Ishikawa (cell line): ENCODE results near the gene NAT16.

Experiments used
- CREB1 ChIP-seq: IDR thresholded peaks from 2 replicates; pipeline ENCODE4 v1.6.1; 2012; ENCODE audit warnings: low read depth
- EGR1 ChIP-seq: IDR thresholded peaks from 2 replicates; pipeline ENCODE4 v1.6.1; 2012
- EP300 ChIP-seq: IDR thresholded peaks from 2 replicates; pipeline ENCODE4 v1.6.1; 2012; ENCODE audit warnings: borderline replicate concordance
- FOXM1 ChIP-seq: IDR thresholded peaks from 2 replicates; pipeline ENCODE4 v1.6.1; 2012; ENCODE audit warnings: low read depth, borderline replicate concordance
- NFIC ChIP-seq: IDR thresholded peaks from 2 replicates; pipeline ENCODE4 v1.6.1; 2012
- RAD21 ChIP-seq: IDR thresholded peaks from 2 replicates; pipeline ENCODE4 v1.6.1; 2012; ENCODE audit warnings: low read depth
- TAF1 ChIP-seq: IDR thresholded peaks from 2 replicates; pipeline ENCODE4 v1.6.1; 2012; ENCODE audit warnings: low read depth, mild to moderate bottlenecking
- TCF12 ChIP-seq: IDR thresholded peaks from 2 replicates; pipeline ENCODE4 v1.6.1; 2012; ENCODE audit warnings: low read depth
- TEAD4 ChIP-seq: IDR thresholded peaks from 2 replicates; pipeline ENCODE4 v1.6.1; 2012
- YY1 ChIP-seq: IDR thresholded peaks from 2 replicates; pipeline ENCODE4 v1.6.1; 2012; ENCODE audit warnings: low read depth
- ZBTB7A ChIP-seq: IDR thresholded peaks from 2 replicates; pipeline ENCODE4 v1.6.1; 2012; ENCODE audit warnings: low read depth
- TF ChIP-seq, protein P1 (sequence below): IDR thresholded peaks from 2 replicates; pipeline ENCODE4 v1.6.1; 2012; ENCODE audit warnings: low read depth, mild to moderate bottlenecking
- TF ChIP-seq, protein P2 (sequence below): IDR thresholded peaks from 2 replicates; pipeline ENCODE4 v1.6.1; 2012
- TF ChIP-seq, protein P3 (sequence below): IDR thresholded peaks from 2 replicates; pipeline ENCODE4 v1.6.1; 2012

DNA sequence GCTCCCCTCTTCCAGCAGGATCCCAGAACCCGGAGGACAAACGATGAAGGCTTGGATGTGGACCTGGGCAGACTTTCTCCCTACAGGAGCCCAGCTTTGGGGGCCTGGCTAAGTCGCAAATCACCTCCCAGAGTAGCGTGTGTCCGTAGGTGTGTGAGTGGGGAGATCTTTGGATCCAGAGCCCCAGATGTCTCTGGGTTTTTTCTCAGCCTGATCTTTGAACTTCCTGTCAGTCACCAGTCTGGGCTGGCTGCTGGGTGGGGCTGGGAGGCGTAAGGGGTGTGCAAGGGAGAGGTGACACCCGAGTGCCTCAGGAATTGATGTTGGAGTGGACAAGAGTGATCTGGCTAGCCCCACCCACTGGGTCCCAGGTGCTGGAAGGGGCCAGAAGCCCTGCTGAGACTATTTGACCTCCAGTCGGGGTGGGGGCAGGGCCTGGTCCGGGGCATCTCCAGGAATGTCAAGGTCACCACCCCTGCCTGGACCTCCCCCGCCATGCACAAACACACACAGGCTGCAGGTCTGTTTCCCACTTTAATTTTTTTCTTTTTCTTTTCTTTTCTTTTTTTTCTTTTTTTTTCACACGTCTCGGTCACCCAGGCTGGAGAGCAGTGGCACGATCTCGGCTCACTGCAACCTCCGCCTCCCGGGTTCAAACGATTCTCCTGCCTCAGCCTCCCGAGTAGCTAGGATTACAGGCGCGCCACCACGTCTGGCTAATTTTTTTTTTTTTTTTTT, 20.9 kb upstream of the NAT16 start, which contains the start of gene MOGAT3:
- TF ChIP-seq TCF12: no peak
- TF ChIP-seq RAD21: no peak
- no peak for TF ChIP-seq ZBTB7A
- TF ChIP-seq, protein P1, sequence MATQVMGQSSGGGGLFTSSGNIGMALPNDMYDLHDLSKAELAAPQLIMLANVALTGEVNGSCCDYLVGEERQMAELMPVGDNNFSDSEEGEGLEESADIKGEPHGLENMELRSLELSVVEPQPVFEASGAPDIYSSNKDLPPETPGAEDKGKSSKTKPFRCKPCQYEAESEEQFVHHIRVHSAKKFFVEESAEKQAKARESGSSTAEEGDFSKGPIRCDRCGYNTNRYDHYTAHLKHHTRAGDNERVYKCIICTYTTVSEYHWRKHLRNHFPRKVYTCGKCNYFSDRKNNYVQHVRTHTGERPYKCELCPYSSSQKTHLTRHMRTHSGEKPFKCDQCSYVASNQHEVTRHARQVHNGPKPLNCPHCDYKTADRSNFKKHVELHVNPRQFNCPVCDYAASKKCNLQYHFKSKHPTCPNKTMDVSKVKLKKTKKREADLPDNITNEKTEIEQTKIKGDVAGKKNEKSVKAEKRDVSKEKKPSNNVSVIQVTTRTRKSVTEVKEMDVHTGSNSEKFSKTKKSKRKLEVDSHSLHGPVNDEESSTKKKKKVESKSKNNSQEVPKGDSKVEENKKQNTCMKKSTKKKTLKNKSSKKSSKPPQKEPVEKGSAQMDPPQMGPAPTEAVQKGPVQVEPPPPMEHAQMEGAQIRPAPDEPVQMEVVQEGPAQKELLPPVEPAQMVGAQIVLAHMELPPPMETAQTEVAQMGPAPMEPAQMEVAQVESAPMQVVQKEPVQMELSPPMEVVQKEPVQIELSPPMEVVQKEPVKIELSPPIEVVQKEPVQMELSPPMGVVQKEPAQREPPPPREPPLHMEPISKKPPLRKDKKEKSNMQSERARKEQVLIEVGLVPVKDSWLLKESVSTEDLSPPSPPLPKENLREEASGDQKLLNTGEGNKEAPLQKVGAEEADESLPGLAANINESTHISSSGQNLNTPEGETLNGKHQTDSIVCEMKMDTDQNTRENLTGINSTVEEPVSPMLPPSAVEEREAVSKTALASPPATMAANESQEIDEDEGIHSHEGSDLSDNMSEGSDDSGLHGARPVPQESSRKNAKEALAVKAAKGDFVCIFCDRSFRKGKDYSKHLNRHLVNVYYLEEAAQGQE: no peak
- TF ChIP-seq FOXM1: no peak
- TF ChIP-seq YY1: no peak
- TF ChIP-seq NFIC: no peak
- no peak for TF ChIP-seq TEAD4
- no peak for TF ChIP-seq TAF1
- TF ChIP-seq, protein P2, sequence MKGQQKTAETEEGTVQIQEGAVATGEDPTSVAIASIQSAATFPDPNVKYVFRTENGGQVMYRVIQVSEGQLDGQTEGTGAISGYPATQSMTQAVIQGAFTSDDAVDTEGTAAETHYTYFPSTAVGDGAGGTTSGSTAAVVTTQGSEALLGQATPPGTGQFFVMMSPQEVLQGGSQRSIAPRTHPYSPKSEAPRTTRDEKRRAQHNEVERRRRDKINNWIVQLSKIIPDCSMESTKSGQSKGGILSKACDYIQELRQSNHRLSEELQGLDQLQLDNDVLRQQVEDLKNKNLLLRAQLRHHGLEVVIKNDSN: no peak
- no peak for TF ChIP-seq EP300
- TF ChIP-seq, protein P3, sequence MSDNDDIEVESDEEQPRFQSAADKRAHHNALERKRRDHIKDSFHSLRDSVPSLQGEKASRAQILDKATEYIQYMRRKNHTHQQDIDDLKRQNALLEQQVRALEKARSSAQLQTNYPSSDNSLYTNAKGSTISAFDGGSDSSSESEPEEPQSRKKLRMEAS: no peak
- TF ChIP-seq CREB1: no peak
- TF ChIP-seq EGR1: no peak
